ENCODE data around the gene ACTL6A. TPM values are rescaled to one million over a fixed set of nuclear protein-coding genes. Genes with fewer than 3 reads are reported as not detected.

ACTL6A gene
- 39.0 and 40.7 TPM in 2 replicates for total RNA-seq

GRCh38 chr3:179562591-179563270, at the start of gene ACTL6A:
ACTL6A (plus strand) TSS chr3:179562926; CDS start chr3:179563093, 167 bp downstream.
- DNase-seq (ENCODE audit: low read depth in 2 of 2) = peak; percentile 98 to 99

- no peak for DNase-seq (ENCODE audit: low read depth in 2 of 2)
Observed at GRCh38 chr3:179513862-179514261, 48.9 kb upstream of the ACTL6A start.

GRCh38 chr3:179516461-179517251, 46.1 kb upstream of the ACTL6A start:
- DNase-seq (ENCODE audit: low read depth in 2 of 2) = peak in 1 of 2 donors; percentile 25

GRCh38 chr3:179526482-179526881, 36.2 kb upstream of the ACTL6A start:
- DNase-seq (ENCODE audit: low read depth in 2 of 2) = no peak

GRCh38 chr3:179526989-179527391, 35.7 kb upstream of the ACTL6A start:
- DNase-seq (ENCODE audit: low read depth in 2 of 2) = peak; percentile 57 to 86

GRCh38 chr3:179528772-179529171, 34.0 kb upstream of the ACTL6A start:
- peak in 1 of 2 donors; percentile 12 for DNase-seq (ENCODE audit: low read depth in 2 of 2)

- no peak for DNase-seq (ENCODE audit: low read depth in 2 of 2)
Observed at GRCh38 chr3:179531576-179531975, 31.1 kb upstream of the ACTL6A start.

- no peak for DNase-seq (ENCODE audit: low read depth in 2 of 2)
Observed at GRCh38 chr3:179533274-179533673, 29.5 kb upstream of the ACTL6A start.

- DNase-seq (ENCODE audit: low read depth in 2 of 2) = no peak
Observed at GRCh38 chr3:179536256-179536655, 26.5 kb upstream of the ACTL6A start.

GRCh38 chr3:179541094-179541493, 21.6 kb upstream of the ACTL6A start:
- DNase-seq (ENCODE audit: low read depth in 2 of 2) = peak in 1 of 2 donors; percentile 11

GRCh38 chr3:179541596-179541995, 21.1 kb upstream of the ACTL6A start:
- no peak for DNase-seq (ENCODE audit: low read depth in 2 of 2)

- DNase-seq (ENCODE audit: low read depth in 2 of 2) = no peak
Observed at GRCh38 chr3:179542375-179542774, 20.4 kb upstream of the ACTL6A start.

GRCh38 chr3:179544981-179545645, 17.6 kb upstream of the ACTL6A start:
- DNase-seq (ENCODE audit: low read depth in 2 of 2) = peak in 1 of 2 donors; percentile 37

- no peak for DNase-seq (ENCODE audit: low read depth in 2 of 2)
Observed at GRCh38 chr3:179546814-179547241, 15.9 kb upstream of the ACTL6A start.

- DNase-seq (ENCODE audit: low read depth in 2 of 2) = peak in 1 of 2 donors; percentile 8
Observed at GRCh38 chr3:179551349-179552105, 11.2 kb upstream of the ACTL6A start.

GRCh38 chr3:179558742-179559364, 3.9 kb upstream of the ACTL6A start:
- DNase-seq (ENCODE audit: low read depth in 2 of 2) = peak; percentile 83 to 88

- DNase-seq (ENCODE audit: low read depth in 2 of 2) = no peak
Observed at GRCh38 chr3:179560791-179561190, 1.9 kb upstream of the ACTL6A start.

- DNase-seq (ENCODE audit: low read depth in 2 of 2) = peak; percentile 66 to 85
Observed at GRCh38 chr3:179563271-179563783, 601 bp downstream of the ACTL6A start.

GRCh38 chr3:179565496-179565895, 2.8 kb downstream of the ACTL6A start:
- peak in 1 of 2 donors; percentile 6 for DNase-seq (ENCODE audit: low read depth in 2 of 2)

- DNase-seq (ENCODE audit: low read depth in 2 of 2) = no peak
Observed at GRCh38 chr3:179580992-179581391, 18.3 kb downstream of the ACTL6A start.

GRCh38 chr3:179589143-179589542, 26.4 kb downstream of the ACTL6A start:
- DNase-seq (ENCODE audit: low read depth in 2 of 2) = peak in 1 of 2 donors; percentile 75
